ENCODE results near the gene AKAP3.

Gene AKAP3

DNA sequence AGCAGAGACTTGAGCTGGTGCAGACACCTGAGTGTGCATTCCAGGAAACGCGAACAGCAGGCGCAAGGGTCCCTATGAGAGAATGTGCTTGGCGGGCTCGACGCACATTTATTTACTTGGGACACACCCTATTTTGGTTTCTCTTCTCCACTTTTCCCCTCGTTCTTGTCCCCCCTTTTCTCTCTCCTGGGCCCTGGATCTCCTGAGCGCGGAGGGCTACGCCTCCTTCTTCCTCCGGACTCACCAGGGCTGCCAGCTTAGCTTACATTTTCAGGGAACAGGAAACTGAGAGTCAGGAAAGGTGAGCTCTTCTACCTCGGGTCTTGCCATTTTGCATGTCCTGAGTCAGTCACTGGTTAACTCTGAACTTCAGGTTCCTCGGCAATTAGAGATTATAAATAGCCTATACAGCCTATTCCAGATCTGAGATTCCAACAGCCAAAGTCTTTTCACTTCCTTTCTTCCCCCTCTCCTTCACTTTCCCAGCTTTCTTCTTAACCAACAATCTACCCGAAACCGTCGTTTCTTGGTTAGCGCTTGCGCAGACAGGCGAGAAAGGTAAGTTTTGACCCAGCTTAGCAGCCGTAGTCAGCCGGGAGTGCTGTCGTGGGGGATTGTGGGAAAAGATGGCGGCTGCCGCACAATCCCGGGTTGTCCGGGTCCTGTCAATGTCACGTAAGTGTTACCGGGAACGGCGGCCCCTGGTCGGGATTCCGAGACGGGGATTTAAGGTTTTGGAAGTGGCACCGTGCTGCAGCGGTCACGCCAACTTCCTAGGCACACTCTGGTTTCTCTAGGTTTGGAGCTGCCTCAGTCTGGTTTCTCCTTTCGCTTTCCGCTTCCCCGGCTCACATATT lies at the start of gene AKAP3, which contains the start of gene NDUFA9:
TSS of gene AKAP3 (minus strand) at position 551 of the 857 bp plus-strand sequence. CDS start 10,855 bp downstream, outside the sequence.
TSS of gene NDUFA9 (plus strand) at position 614 of the 857 bp plus-strand sequence. CDS start at position 627, 13 bp downstream.
- DNase-seq: peak; percentile 85

DNA sequence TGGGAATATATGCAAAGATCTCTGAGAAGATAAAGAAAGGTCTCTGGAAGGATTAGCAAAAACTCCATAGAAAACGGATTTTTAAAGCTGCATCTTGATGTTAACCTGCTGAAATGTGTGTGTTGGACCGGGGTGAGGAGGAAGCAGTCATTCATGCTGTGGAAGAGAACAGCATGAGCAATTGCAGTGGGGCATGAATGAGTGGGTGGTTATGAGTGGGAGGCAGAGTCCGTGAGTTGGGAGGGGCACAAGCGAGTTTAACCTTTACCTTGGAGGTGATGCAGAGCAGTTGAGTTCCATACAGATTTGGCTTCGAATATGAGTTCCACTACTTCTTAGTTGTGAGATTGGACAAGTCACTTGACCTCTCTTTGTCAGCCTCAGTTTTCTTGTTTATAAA lies 41.9 kb upstream of the AKAP3 start:
- no peak for DNase-seq

DNA sequence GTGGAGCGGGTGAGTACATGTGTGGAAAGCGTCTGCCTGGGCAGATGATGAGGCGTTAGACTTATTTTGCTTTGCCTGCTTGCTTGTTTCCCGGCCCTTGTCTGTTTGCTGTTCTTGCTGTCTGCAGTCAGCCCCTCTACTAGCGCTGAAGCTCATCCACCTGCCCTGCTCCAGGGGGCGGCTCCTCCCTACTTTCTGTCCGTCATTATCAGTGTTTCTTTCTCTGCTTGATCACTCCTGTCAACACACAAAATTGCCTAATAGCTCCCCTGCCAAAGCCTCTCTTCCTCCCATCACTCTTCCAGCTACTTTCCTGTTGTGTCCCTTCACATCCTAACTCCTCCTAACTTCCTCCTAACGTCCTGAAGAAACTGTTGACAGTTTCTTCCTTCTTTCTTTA lies 36.5 kb upstream of the AKAP3 start:
- no peak for DNase-seq

DNA sequence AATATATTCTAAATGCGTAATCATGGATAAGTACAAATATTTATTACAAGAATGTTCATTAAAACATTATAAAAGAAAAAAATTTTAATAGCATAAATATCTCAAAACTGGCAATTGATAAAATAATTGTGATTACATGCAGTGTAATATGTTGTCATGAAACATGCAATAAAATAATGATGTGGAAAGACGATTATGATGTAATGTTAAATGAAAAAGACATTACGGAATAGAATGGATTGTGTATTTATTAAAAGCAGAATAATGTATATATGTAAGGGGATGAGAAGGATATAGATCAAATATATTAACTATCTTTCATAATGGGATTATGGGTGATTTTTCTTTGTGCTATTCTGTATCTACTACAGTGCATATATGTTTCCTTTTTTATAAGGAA lies 32.9 kb upstream of the AKAP3 start:
- DNase-seq: no peak

DNA sequence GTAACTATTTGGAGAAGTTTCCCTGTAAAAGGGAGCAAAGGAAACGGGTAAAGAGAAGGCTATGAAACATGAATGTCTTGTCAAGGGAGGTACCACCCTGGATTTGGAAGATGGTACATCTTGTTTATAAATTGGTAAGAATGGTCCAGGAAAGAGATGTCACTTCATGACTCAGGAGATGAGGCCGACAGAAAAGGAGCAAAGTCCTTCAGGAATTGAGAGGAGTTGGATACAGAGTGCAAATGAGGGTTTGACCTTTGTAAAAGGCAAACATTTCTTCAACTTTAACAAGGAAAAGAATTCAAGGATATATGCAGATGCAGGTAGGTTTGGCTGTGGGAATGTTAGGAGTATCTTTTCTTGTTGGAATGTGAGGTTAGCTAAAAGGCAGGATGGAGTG lies 30.9 kb upstream of the AKAP3 start:
- no peak for DNase-seq

DNA sequence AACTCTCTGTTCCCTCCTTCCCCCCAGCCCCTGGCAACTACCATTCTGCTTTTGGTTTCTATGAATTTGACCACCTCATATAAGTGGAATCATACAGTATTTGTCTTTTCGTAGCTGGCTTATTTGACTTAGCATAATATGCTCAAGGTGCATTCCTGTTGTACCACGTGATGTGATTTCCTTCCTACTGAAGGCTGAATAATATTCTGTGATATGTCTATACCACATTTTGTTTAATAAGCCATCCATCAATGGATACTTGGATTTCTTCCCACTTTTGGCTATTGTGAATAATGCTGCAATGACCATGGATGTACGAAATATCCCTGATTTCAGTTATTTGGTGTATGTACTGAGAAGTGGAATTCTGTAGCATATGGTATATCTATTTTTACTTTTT lies 16.4 kb upstream of the AKAP3 start:
- DNase-seq: no peak

DNA sequence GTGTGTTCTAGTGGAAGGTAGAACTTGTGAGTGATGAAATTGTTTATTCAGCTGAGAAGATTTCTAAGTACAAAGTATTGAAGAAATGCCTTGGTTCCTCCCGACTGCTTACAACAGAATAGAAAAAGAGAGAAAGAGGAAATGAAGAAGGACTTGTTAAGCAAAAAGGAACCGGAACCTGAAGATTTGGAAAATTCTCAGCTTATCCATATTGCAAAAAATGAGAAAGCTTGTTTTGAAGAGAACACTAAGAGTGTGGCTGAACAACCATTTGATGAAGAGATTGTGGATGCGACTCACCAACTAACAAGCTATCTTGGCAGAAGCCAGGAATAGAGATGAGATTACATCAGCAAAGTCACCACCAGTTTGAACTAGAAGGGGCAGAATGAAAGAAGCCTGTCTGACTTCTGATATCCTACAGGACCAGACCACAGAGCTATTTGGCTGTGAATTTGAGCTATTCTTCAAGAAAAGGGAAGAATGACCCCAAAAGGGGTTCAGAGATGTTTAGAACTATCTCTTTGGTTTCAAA lies 15.2 kb upstream of the AKAP3 start:
- DNase-seq: peak; percentile 85

DNA sequence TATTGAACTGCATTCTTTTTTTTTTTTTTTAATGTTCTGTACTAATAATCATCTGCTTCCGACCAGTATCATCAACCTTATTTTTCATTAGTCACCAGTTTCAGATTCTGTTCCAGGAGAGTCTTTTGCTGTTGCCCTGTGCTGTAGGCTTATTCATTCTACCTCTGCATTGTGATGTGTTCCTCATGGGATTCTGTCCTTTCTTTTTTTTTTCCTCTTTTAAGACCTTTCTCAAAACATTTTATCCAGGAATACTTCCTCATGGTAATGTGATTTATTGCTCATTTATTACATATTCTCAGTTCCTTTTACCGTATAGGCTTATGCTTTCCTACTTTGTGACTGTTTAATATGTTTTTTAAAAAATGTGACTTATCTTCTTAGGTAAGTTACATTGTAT lies 4.8 kb upstream of the AKAP3 start:
- no peak for DNase-seq

DNA sequence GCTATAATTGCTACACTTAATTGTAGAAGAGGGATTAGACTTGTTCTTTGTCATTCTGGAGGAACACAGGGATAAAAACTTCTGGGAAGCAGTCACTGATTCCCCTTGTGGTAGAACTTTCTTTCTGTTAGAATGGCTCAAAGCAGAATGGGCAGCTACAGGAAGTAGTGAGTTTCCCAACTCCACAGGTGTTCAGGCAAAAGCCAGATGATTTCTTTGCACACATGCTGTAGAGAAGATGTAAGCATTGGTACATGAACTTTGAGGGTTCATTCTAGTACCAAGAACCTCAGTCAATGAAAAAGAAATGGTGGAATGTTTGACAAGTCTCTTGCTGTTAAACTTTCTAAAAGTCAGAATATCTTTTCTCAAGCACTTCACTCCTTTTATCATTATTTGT lies 4.4 kb upstream of the AKAP3 start:
- DNase-seq: no peak

DNA sequence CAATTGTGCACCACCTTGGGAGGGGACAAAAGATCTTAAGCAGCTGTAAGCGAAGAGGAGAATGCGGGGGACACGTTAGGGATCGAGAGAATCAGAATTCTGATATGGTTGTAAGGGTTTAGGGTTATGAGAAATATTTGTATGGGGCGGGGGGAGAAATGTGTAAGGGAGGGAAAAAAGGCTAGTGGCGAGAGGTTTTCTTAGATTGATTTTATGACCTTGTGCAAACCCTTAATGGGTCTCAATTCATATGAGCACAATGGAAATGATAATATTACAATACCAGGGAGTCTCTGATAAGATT lies 459 bp upstream of the AKAP3 start:
- DNase-seq: no peak

DNA sequence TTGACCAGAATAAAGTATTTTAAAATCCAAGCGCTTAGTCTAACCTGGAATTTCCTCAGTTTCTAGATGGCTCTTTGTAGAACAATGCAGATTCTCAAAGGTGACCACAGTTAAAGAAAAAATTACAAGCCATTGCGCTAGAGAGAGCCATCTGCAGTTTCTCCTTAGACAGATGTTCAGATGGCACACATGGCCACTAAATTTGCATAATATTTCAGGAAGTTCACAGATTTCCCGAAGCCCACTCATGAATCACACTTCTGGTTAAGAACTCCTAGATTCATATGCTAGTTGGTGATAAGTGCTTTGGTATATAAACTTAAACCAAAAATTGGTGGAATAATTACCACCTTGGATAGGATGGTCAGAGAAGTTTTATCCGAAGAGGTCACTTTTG lies 749 bp downstream of the AKAP3 start:
- DNase-seq: peak; percentile 21

DNA sequence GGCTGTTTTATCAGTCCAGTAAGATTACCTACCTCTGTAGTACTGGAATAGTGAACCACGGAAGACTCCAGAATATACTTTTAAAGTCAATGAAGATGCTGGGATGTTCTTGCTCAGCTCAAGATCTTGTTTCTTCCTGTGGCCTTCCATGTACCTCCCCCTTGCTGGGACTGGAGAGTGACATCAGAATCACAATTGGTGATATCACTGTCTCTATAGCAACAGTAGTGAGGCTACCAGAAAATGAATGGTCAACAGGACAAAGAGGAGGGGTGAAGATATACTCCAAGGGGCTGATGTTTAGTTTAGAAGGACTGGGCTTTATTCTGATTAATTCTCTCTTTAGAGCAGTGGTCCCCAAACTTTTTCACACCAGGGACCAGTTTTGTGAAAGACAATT lies 3.8 kb downstream of the AKAP3 start:
- DNase-seq: no peak

DNA sequence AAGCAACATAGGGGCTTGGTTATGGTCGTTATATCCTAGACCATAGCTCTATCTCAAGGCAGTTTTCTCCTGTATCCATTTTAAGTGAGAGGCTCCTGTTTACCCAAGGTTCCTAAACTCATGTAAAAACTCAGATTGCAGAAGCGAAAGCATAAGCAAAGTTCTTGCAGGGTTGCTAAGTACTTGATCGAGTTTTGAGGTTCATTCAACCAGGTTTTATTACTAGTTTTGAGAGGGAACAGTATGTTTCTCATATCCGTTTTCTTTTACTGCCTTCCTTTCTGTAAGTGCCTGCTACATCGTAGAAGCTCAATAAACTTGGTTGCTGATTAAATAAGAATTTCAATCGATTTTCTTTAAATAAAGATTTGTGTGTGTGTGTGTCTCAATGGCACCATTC lies 5.1 kb downstream of the AKAP3 start:
- DNase-seq: no peak

DNA sequence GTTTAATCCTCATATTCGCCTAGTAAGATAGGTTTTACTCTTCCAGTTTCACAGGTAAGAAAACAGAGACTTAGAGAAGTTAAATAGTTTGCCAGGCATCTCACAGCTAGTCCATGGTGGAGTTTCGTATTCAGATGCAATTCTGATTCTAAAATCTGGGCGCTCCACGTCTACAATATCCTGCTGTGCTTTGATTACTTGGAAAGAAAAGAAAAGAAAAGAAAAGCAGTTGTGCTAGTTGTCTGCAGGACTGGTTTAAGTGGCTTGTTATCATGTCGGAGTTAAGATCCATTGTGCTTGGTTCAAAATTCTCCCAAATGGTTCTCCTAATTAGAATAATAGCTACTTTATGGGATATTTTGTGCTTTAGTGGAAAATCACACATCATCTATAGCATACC lies 18.6 kb downstream of the AKAP3 start:
- no peak for DNase-seq

DNA sequence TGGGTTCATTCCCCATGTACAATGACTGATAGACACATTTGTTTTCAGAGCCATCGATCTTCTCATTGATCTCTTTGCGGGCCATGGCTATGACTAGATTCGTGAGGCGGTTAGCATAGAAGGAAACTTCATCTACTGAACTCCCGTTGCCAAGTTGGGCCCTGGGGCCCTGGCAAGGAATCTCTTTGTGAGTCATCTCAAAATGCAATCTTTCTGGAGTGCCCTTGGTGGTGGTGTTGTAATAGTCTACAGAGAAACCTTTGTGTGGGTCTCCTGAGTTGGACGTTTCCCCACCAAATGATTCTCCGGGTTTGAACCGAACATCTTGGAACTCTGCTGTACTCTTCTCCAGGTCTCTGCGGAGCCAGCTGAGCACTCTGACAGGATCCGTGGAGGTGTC lies 20.4 kb downstream of the AKAP3 start:
- no peak for DNase-seq

DNA sequence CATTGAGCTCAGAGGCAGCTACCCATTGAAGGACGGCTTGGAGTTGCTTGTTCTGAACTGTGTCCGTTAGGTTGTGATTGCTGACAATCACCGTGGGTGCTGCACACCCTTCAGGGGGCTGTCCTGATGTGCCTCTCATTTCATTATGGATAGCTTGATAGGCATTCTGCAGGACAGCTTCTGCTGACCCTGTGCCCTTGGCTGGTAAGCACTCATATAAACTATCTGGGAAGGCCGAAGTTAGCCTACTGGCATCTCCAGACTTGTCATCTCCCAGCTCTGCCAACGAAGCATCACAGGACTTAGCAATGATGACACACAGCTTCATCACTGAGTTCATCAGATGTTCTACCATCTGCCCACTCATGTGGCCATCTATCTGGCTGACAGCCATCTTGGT lies 22.3 kb downstream of the AKAP3 start:
- DNase-seq: no peak

DNA sequence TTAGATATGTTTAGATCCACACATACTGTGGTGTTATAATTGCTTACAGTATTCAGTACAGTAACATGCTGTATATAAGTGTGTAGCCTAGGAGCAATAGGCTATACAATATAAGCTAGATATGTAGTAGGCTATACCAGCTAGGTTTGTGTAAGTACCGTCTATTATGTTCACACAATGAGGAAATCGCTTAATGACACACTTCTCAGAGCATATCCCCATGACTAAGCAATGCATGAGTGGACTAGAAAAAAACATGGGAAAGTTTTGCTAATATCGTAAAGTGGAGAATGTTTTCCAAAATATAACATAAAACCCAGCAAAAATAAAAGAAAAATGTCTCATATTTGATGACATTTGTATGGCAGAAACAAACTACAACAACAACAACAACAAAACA lies 27.3 kb downstream of the AKAP3 start:
- DNase-seq: no peak

DNA sequence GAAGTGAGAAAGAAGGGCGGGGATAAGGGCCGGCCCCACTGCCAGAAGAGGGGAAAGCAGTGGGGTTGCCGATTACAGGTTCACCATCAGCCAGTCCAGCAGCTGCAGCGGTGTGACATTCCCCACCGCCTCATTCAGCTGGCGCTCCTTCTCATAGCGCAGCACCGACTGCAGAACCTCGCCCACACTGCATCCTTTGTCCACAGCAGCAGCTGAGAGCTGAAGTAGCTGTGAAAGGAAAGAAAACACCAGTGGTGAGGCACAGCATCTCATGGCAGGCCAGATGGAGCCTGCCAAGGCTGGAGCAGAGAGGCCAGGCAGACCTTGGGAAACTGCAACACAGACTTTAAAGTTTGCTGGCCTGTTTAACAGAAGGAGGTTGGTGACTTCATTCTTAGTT lies 33.2 kb downstream of the AKAP3 start:
- no peak for DNase-seq

DNA sequence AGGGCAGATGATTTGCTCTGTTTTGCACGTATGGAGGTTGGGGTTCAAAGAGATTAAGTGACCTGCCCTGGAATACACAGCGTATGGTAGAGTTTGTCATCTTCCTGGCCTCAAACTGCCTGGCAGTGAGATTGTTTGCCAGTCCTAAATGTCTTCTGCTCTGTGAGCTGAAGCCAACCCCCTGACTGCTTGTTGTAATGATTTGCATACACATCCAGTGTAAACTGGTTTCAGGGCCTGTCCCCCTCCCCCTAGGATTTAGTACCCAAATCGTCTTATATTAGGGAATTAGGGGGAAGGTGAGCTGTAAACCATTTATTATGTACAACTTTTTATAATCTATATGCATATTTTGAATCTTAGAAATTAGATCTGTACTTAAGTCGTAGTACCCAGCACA lies 38.4 kb downstream of the AKAP3 start:
- DNase-seq: no peak

DNA sequence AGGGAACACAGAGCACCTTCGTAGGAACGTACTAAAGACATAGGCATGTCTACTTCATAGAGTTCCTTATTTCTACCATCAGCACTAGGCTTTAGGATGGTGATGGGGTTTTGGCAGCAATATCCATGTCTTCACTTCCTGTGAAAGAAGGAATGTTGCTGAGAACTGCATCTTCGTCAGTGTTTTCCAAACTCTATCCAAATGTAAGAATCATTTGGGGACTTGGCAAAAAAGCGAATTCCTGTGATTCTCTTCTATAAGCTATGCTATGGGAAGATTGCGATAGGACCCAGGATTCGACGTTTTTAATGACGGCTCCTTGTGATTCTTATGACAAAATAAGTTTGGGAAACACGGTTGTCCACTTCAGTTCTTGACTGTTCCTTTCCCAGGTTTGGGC lies 39.8 kb downstream of the AKAP3 start:
- no peak for DNase-seq

DNA sequence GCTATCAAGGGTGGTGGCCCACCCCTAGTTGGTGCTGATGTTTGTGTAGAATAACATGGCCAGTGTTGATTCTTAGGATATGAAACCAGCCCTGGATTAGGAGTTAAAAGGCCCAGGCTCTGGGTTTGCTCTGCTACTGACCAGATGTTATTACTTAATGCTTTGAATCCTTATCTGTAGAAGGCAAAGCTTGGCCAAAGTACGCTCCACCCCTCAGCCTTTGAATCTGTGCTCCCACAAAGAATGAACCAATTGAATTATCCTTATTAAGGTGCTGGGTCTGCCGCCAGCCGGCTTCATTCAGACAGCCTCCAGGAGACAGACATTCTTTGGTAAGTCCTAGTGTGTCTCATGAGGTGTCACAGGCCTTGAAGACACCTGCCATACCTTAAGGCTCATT lies 41.8 kb downstream of the AKAP3 start:
- no peak for DNase-seq

DNA sequence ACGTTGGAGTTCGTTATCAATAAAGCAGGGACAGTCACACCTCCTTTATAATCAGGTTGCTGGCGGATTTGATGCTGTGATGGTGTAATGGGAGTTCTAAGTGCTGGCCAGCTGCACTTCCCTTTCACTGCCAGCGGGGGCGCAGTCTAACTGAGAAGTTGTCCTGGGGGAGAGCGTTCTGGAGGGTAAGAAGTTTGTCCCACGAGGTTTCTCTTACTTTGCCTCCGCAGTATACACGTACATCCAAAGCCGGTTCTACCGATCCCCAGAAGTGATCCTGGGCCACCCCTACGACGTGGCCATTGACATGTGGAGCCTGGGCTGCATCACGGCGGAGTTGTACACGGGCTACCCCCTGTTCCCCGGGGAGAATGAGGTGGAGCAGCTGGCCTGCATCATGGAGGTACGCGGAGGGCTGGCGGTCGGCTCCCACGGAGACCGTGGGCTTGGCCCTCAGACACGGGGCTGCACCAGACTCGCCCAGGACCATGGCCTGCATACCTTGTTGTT lies 44.1 kb downstream of the AKAP3 start:
- peak; percentile 92 for DNase-seq

DNA sequence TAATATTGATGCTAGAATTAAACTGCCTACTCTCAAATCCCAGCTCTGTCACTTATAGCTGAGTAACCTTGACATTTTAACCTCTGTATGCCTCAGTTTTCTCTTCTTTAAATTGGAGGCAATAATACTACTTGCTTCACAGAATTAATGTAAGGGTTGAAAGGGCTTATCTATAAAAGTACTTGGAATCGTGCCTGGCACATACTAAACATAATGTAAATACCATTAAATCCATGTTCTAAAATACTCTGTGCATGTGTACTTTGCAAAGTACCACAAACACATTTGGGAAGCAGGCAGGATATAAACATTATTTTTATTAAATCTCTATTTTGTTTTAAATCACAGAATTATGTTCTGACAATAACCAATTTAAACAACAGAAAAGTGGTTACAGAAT lies 44.9 kb downstream of the AKAP3 start:
- no peak for DNase-seq

DNA sequence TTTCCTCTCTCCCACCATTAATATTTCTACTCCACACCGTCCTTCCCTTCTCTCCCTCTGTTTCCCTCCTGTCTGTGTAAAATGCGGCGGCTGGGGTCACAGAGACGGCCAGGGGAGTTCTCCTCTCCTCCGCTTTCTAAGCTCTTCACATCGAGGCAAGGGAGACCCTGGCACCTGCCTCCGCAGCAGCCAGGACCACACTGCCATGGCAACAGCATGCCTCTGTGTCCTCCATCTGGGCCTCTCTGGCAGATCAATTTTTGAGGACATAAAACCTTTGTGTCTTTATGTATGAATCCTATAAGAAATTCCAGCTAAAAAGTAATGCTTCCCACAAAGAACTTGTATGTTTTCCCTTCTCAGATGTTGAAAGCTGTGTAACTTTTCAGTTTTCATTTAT lies 45.4 kb downstream of the AKAP3 start:
- no peak for DNase-seq

DNA sequence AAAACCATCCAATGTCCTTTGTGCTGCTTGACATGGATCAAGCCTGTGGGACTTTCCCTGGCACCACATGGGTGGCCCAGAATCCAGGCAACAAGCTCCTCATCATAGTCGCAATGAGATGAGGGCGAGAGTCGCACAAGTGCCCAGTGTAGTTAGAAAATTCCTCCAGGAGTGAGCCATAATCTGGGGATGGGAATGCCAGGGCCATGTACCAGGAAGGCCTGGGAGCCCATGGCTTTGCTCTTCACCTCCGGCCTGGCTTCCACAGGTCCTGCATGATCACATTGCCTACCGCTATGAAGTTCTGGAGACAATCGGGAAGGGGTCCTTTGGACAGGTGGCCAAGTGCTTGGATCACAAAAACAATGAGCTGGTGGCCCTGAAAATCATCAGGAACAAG lies 53.0 kb downstream of the AKAP3 start:
- DNase-seq: no peak
